CD4-positive, CD25-positive, alpha-beta regulatory T cell (primary cell): ENCODE data around the gene ZNF213. TPM values are rescaled to one million over a fixed set of nuclear protein-coding genes. Genes with fewer than 3 reads are reported as not detected.

Experiments
- ATAC-seq, 2 donors: fragments of 150-1000 bp; cut with Tn5 transposase; one replicate each; pipeline ENCODE4 v1.10.0; 2021; ENCODE audit warnings: low read depth in 2 of 2, moderate number of reproducible peaks in 2 of 2, moderate library complexity in 1 of 2
- DNase-seq, 3 donors: peaks; one replicate each; pipeline versions ENCODE4 v3.0.0 to v3.0.0-alpha.2; 2012 to 2022; ENCODE audit warnings: mixed read lengths in 1 of 3
- H3K27ac ChIP-seq: one replicate; pipeline ENCODE4 v1.7.0; 2013; ENCODE audit warnings: mild to moderate bottlenecking, low read length; ENCODE audit not compliant: insufficient read depth, poor library complexity, severe bottlenecking
- H3K27me3 ChIP-seq: one replicate; pipeline ENCODE4 v1.7.0; 2013; ENCODE audit warnings: low read length; ENCODE audit not compliant: control insufficient read depth, insufficient read depth
- H3K36me3 ChIP-seq: one replicate; pipeline ENCODE4 v1.7.0; 2013; ENCODE audit warnings: mild to moderate bottlenecking, low read length, moderate library complexity; ENCODE audit not compliant: control insufficient read depth, insufficient read depth
- H3K4me1 ChIP-seq: 2 replicates; pipeline ENCODE4 v1.7.0; 2013; ENCODE audit warnings: mild to moderate bottlenecking, low read length; ENCODE audit not compliant: insufficient read depth, control insufficient read depth, poor library complexity, severe bottlenecking
- H3K4me3 ChIP-seq: one replicate; pipeline ENCODE4 v1.7.0; 2013; ENCODE audit warnings: low read depth, mild to moderate bottlenecking, low read length, moderate library complexity
- H3K9me3 ChIP-seq, 2 experiments: 1 replicate in 1 of 2; 2 replicates in 1 of 2; pipeline ENCODE4 v1.7.0; 2013; ENCODE audit warnings: low read length in 2 of 2, mild to moderate bottlenecking in 1 of 2, moderate library complexity in 1 of 2; ENCODE audit not compliant: control insufficient read depth in 2 of 2
- H3K27ac Mint-ChIP-seq, 3 donors: one replicate each; pipeline ENCODE4 v1.8.0; 2020 to 2022; ENCODE audit warnings: mild to moderate bottlenecking in 3 of 3, mixed read lengths in 3 of 3, moderate library complexity in 2 of 3
- H3K27me3 Mint-ChIP-seq: one replicate; pipeline ENCODE4 v1.8.0; 2022; ENCODE audit warnings: mild to moderate bottlenecking, mixed read lengths
- H3K36me3 Mint-ChIP-seq: one replicate; pipeline ENCODE4 v1.8.0; 2020; ENCODE audit warnings: mixed read lengths
- H3K4me1 Mint-ChIP-seq, 4 donors: one replicate each; pipeline ENCODE4 v1.8.0; 2020 to 2022; ENCODE audit warnings: mixed read lengths in 4 of 4, mild to moderate bottlenecking in 1 of 4
- H3K4me3 Mint-ChIP-seq, 4 donors: one replicate each; pipeline ENCODE4 v1.8.0; 2020 to 2022; ENCODE audit warnings: mild to moderate bottlenecking in 4 of 4, mixed read lengths in 4 of 4, moderate library complexity in 3 of 4
- H3K9me3 Mint-ChIP-seq, 7 donors: one replicate each; pipeline ENCODE4 v1.8.0; 2020 to 2022; ENCODE audit warnings: mixed read lengths in 7 of 7, mild to moderate bottlenecking in 3 of 7, moderate library complexity in 2 of 7
- polyA plus RNA-seq, 4 donors: library from polyadenylated mRNA; unstranded; fragments of 300-500 nt; fragmentation: Illumina TruSeq; gene quantifications; one replicate each; pipeline ENCODE4 v1.2.3, GENCODE V29; 2021
- total RNA-seq: library from RNA; stranded (reverse); gene quantifications from one replicate; pipeline ENCODE4 v1.2.3, GENCODE V29; 2022

ZNF213 gene
- total and polyA plus RNA-seq, 5 donors from 2014 or later: 1.9 to 3.8 (median 2.2) TPM

DNA sequence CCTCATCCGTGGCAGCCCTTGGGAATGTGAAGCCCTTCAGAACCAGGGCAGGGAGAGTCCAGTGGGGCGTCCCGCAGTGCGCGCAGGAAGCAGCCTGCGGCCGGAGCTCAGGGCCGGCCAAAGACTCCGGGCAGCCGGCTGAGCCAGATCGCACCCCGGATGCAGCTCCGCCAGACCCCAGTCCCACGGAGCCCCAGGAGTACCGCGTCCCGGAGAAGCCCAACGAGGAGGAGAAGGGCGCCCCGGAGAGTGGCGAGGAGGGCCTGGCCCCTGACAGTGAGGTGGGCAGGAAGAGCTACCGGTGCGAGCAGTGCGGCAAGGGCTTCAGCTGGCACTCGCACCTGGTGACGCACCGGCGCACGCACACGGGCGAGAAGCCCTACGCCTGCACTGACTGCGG is 15.5 kb upstream of the ZNF213 start:
- Mint-ChIP-seq H3K27ac (no peak overlapping the region), H3K9me3 (no peaks in the 10 kb centered on the region)

DNA sequence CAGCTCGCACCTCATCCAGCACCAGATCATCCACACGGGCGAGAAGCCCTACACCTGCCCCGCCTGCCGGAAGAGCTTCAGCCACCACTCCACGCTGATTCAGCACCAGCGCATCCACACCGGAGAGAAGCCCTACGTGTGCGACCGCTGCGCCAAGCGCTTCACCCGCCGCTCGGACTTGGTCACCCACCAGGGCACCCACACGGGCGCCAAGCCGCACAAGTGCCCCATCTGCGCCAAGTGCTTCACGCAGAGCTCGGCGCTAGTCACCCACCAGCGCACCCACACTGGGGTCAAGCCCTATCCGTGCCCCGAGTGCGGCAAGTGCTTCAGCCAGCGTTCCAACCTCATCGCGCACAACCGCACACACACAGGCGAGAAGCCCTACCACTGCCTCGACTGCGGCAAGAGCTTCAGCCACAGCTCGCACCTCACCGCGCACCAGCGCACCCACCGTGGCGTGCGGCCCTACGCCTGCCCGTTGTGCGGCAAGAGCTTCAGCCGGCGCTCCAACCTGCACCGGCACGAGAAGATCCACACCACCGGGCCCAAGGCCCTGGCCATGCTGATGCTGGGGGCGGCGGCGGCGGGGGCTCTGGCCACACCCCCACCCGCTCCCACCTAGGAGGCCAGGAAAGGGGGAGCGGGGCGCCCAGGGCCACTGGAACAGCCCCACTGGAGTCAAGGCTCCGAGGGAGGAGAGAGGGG is 15.0 kb upstream of the ZNF213 start:
- DNase-seq (no peak), ATAC-seq (no peak)
- H3K27ac ChIP-seq: no peak overlapping the region
- Mint-ChIP-seq H3K4me3 (no peak overlapping the region), H3K36me3 (no peaks in the 10 kb centered on the region), H3K27me3 (no peaks in the 10 kb centered on the region), H3K27ac (peak overlapping the region in 1 of 3 donors; percentile 48), H3K4me1 (peaks cover under 1 to 19% (median 5%) of the 10 kb centered on the region in 4 donors), H3K9me3 (no peaks in the 10 kb centered on the region)
- H3K4me3 ChIP-seq: no peak overlapping the region
- no peaks in the 10 kb centered on the region for H3K27me3 ChIP-seq
- H3K36me3 ChIP-seq: no peaks in the 10 kb centered on the region
- peaks cover 10% of the 10 kb centered on the region for H3K4me1 ChIP-seq
- no peaks in the 10 kb centered on the region for H3K9me3 ChIP-seq

More for the DNA sequence above, 15.5 kb upstream of the ZNF213 start:
- Histone ChIP-seq H3K27ac (no peak overlapping the region), H3K36me3 (no peaks in the 10 kb centered on the region), H3K27me3 (no peaks in the 10 kb centered on the region), H3K9me3 (no peaks in the 10 kb centered on the region), H3K4me1 (peaks cover 9% of the 10 kb centered on the region), H3K4me3 (no peak overlapping the region)
- no peak overlapping the region for H3K4me3 Mint-ChIP-seq
- DNase-seq (no peak), ATAC-seq (no peak)
- H3K36me3 Mint-ChIP-seq: no peaks in the 10 kb centered on the region
- H3K4me1 Mint-ChIP-seq: peaks cover 1 to 15% (median 4%) of the 10 kb centered on the region in 4 donors
- no peaks in the 10 kb centered on the region for H3K27me3 Mint-ChIP-seq

DNA sequence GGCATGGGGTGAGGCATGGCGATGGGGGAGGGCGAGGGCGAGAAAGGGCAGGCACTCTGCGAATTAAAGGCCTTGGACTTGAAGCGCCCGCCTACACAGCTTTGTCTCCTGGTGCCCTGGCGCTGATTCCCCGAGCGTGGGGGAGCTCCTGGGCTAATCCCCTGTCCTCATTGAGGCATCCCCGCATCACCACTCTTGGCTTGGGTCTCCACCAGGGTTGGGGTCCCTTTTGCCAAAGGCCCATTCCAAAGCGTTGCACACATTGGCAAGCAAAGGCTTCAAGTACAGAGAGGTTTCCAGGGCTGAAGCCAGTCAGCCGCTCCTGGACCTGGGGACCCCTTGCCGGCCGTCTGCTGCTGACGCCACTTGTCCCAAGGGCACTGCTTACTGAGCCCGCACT is 14.4 kb upstream of the ZNF213 start:
- H3K4me3 Mint-ChIP-seq: peak overlapping the region in 1 of 4 donors; percentile 38
- no peak overlapping the region for H3K27ac Mint-ChIP-seq
- H3K27ac ChIP-seq: no peak overlapping the region
- H3K27me3 Mint-ChIP-seq: no peaks in the 10 kb centered on the region
- H3K9me3 Mint-ChIP-seq: no peaks in the 10 kb centered on the region
- no peaks in the 10 kb centered on the region for H3K27me3 ChIP-seq
- peaks cover 16% of the 10 kb centered on the region for H3K4me1 ChIP-seq
- ATAC-seq: no peak
- H3K4me3 ChIP-seq: no peak overlapping the region
- no peaks in the 10 kb centered on the region for H3K36me3 Mint-ChIP-seq
- DNase-seq: no peak
- peaks cover 0 to 23% (median 5%) of the 10 kb centered on the region in 4 donors for H3K4me1 Mint-ChIP-seq
- no peaks in the 10 kb centered on the region for H3K9me3 ChIP-seq
- no peaks in the 10 kb centered on the region for H3K36me3 ChIP-seq

DNA sequence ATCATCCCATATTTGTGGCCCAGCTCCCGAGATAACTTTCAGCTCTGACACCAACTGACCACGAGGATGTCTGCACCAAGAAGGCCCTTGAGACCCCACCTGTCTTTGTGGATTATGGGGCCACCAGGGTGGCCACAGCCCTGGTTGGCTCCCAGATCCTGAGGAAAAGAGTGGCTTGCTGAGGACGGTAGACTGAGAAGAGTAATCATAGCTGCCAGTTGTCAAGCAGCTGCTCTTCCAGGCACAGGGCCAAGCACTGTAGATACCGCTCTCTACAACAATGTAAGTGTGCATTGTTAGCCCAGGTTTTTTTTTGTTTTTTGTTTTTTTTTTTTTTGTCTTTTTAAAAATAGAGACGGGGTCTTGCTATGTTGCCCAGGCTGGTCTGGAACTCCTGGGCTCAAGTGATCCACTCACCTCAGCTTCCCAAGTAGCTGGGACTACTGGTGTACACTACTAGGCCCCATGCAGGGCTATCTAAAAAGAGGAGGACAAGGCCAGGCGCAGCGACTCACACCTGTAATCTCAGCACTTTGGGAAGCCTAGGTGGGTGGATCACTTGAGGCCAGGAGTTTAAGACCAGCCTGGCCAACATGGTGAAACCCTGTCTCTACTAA is 12.9 kb upstream of the ZNF213 start:
- H3K27ac Mint-ChIP-seq: no peak overlapping the region
- no peak overlapping the region for H3K4me3 ChIP-seq
- no peaks in the 10 kb centered on the region for H3K36me3 Mint-ChIP-seq
- H3K4me1 Mint-ChIP-seq: peaks cover 5 to 30% (median 14%) of the 10 kb centered on the region in 4 donors
- DNase-seq (no peak), ATAC-seq (no peak)
- H3K27ac ChIP-seq: no peak overlapping the region
- H3K9me3 Mint-ChIP-seq: peaks cover 0 to 1% (median 0%) of the 10 kb centered on the region in 7 donors
- H3K9me3 ChIP-seq: no peaks in the 10 kb centered on the region
- peaks cover 16% of the 10 kb centered on the region for H3K4me1 ChIP-seq
- H3K27me3 Mint-ChIP-seq: no peaks in the 10 kb centered on the region
- no peaks in the 10 kb centered on the region for H3K36me3 ChIP-seq
- H3K27me3 ChIP-seq: no peaks in the 10 kb centered on the region
- no peak overlapping the region for H3K4me3 Mint-ChIP-seq

DNA sequence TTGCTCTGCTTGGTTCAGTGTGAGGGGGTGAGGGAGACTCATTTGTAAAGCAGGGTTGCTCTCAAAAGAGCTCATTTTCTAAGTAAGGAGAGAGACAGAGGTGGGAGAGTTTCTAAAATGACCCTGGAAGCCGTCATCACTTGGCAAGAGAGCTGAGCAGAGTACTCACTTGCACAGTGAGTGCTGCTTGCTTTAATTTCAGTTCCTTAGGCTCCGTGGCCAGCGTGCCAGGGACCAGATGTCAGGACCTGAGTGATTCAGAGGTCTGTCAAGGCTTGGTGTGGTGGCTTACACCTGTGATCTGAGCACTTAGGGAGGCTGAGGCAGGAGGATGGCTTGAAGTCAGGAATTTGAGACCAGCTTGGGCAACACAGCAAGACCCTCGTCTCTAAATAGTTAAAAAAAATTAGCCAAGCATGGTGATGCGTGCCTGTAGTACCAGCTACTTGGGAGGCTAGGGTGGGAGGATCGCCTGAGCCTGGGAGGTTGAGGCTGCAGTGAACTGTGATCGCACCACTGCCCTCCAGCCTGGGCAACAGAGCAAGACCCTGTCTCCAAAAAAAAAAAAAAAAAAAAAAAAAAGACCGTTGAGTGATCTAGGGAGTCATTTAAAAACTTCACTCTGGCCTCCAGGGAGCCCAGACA is 11.8 kb upstream of the ZNF213 start:
- Histone ChIP-seq H3K27ac (peak overlapping the region; percentile 84), H3K27me3 (no peaks in the 10 kb centered on the region), H3K4me1 (peaks cover 22% of the 10 kb centered on the region), H3K4me3 (no peak overlapping the region), H3K36me3 (no peaks in the 10 kb centered on the region), H3K9me3 (no peaks in the 10 kb centered on the region)
- ATAC-seq: no peak
- H3K9me3 Mint-ChIP-seq: peaks cover 0 to 1% (median 0%) of the 10 kb centered on the region in 7 donors
- no peaks in the 10 kb centered on the region for H3K36me3 Mint-ChIP-seq
- no peak for DNase-seq
- no peaks in the 10 kb centered on the region for H3K27me3 Mint-ChIP-seq
- peak overlapping the region; percentile 88 to 99 (median 96) for H3K4me3 Mint-ChIP-seq
- peak overlapping the region; percentile 90 to 98 (median 95) for H3K27ac Mint-ChIP-seq
- H3K4me1 Mint-ChIP-seq: peaks cover 5 to 40% (median 22%) of the 10 kb centered on the region in 4 donors

DNA sequence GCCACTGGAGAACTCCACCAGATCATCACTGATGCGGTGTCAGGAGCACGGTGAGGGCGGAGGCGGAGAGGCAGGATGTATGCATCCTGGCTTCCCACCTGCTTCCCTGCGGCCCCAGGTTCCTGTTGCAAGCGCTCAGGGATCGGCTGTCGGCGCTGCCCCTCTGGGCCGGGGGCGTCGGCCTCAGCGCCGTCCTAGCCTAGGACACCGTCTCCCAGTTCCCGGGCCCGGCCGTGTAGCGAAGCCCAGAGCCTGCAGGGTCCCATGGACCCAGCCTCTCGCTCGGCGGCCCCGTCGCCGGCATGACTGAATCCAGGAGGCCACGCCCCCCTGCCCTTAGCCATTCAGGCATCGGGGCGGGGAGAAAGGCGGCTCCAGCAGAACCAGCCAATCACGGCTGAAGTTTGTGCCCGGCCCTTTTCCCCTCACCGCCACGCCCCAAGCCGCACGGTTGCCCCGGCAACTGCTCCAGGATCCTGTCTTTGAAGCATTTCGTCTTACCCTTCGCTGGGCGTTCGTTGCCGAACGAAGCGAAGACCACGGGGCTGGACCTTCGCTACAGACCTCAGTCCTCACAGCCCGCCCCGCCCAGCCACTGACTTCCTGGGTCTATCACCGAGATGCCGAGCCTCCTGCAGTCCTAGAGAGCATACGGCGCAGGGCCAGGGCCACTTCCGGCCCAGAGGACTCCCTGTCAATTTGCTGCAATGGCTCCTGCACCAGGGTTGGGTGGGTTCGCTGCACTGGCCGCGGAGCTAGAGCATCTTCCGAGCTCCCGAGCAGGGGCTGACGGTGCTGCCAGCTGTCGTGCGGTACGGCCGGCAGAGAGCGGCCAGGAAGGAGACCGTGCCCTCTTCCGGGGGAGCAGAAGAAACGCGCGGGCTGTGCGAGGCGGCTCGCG is 10.6 kb upstream of the ZNF213 start:
- Histone ChIP-seq H3K4me1 (peaks cover 34% of the 10 kb centered on the region), H3K4me3 (peak overlapping the region; percentile 69), H3K27me3 (no peaks in the 10 kb centered on the region), H3K27ac (peak overlapping the region; percentile 84), H3K9me3 (no peaks in the 10 kb centered on the region), H3K36me3 (no peaks in the 10 kb centered on the region)
- H3K4me3 Mint-ChIP-seq: peak overlapping the region; percentile 88 to 99 (median 96)
- H3K36me3 Mint-ChIP-seq: no peaks in the 10 kb centered on the region
- DNase-seq (peak; percentile 96 to 97 (median 97)), ATAC-seq (peak; percentile 87 to 88)
- peaks cover 5 to 51% (median 29%) of the 10 kb centered on the region in 4 donors for H3K4me1 Mint-ChIP-seq
- no peaks in the 10 kb centered on the region for H3K27me3 Mint-ChIP-seq
- peak overlapping the region; percentile 95 to 98 (median 97) for H3K27ac Mint-ChIP-seq
- peaks cover 0 to 1% (median 0%) of the 10 kb centered on the region in 7 donors for H3K9me3 Mint-ChIP-seq

DNA sequence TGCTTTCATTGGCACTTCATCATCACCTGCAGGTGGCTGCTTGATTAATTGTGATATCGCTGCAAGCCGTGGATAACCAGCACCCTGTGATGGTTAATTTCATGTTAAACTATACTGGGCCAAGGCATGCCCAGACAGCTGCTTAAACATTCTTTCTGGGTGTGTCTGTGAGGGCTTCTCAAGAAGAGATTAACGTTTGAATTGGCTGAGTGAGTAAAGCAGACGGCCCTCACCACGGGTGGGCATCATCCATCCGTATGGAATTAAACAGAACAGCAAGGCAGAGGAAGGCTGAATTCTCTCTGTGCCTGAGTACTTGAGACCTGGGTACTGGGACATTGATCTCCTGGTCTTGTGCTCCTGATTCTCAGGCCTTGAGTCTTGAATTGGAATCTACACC is 7.1 kb upstream of the ZNF213 start:
- H3K4me1 ChIP-seq: peaks cover 40% of the 10 kb centered on the region
- ATAC-seq (no peak), DNase-seq (no peak)
- no peaks in the 10 kb centered on the region for H3K9me3 ChIP-seq
- no peaks in the 10 kb centered on the region for H3K27me3 ChIP-seq
- no peaks in the 10 kb centered on the region for H3K36me3 ChIP-seq
- H3K27me3 Mint-ChIP-seq: no peaks in the 10 kb centered on the region
- peak overlapping the region; percentile 43 to 88 (median 58) for H3K4me3 Mint-ChIP-seq
- no peak overlapping the region for H3K27ac ChIP-seq
- peak overlapping the region in 1 of 3 donors; percentile 61 for H3K27ac Mint-ChIP-seq
- peaks cover 4% of the 10 kb centered on the region for H3K36me3 Mint-ChIP-seq
- peaks cover 0 to 1% (median 0%) of the 10 kb centered on the region in 7 donors for H3K9me3 Mint-ChIP-seq
- H3K4me3 ChIP-seq: no peak overlapping the region
- H3K4me1 Mint-ChIP-seq: peaks cover 12 to 60% (median 35%) of the 10 kb centered on the region in 4 donors
